A673 (cell line): Measurements from ENCODE around the gene NCOR2.

ENCODE experiments used
- CTCF ChIP-seq: fragments of 300-800, 200-600 bp; sonication (generic); conservative IDR thresholded peaks from 2 replicates; pipeline ENCODE4 v1.5.1; 2017; ENCODE audit warnings: low read depth, mild to moderate bottlenecking, antibody characterized with exemption, low read length, moderate library complexity, mixed read lengths
- EZH2 ChIP-seq: fragments of 200-600 bp; sonication (generic); IDR thresholded peaks from 2 replicates; pipeline ENCODE4 v1.6.1; 2017; ENCODE audit warnings: borderline replicate concordance, low read depth, mild to moderate bottlenecking, mixed read lengths, antibody characterized with exemption, low read length; ENCODE audit not compliant: poor library complexity, severe bottlenecking

DNA sequence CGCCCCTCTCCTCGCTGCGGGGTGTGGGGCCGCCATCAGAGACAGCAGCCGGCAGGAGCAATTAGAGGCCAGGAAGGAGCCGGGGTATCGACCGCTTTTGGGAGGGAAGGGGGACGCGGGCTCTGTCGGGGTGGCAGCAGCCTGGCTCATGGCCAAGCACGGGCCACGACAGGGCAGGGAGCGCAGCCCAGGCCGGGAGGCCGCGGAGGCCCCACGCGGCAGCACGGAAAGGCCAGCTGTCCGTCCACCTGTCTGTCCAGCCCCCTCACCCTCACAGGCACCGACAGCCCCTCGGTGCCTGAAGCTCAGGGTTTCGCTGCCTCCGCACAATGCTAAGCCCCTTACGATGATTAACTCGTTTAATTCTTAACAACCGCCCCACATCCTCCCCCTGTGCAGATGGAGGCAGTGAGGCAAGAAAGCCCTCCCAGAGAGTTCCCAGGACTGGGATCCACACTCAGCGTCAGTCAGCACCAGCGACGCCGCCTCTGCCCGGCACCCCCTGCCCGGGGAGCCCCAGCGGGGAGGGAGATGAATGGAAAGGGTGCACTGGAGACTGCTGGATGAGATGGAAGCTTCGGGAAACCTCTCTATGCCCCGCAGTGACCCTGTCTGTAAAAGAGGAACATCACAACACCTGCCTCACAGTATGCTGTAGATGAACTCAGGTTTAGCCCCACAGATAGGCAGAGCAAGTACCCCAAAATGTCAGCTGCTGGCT lies 23.7 kb downstream of the NCOR2 start:
- TF ChIP-seq CTCF (no peak), EZH2 (no peak)
